Measurements from ENCODE around the gene FCER1G.

DNA sequence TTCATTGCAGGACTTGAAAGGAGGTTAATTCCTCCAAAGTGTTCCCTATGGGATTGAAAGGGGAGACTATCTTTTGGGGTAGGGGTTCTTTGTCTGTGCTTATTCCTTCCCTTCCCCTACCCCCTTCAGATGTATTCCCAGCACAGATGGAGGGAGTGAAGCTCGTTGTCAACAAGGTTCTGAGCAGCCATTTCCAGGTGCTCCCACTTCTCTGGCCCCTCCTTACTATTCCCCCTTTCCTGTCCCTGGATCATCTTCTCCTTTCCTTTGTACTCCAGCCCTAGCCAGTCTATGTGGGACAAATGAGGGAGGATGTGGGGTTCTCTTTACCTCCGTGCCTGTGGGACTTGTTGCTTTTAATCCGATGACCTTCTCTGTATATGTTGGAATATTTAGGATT, 11.7 kb downstream of the FCER1G start:
- TF ChIP-seq, protein P1, sequence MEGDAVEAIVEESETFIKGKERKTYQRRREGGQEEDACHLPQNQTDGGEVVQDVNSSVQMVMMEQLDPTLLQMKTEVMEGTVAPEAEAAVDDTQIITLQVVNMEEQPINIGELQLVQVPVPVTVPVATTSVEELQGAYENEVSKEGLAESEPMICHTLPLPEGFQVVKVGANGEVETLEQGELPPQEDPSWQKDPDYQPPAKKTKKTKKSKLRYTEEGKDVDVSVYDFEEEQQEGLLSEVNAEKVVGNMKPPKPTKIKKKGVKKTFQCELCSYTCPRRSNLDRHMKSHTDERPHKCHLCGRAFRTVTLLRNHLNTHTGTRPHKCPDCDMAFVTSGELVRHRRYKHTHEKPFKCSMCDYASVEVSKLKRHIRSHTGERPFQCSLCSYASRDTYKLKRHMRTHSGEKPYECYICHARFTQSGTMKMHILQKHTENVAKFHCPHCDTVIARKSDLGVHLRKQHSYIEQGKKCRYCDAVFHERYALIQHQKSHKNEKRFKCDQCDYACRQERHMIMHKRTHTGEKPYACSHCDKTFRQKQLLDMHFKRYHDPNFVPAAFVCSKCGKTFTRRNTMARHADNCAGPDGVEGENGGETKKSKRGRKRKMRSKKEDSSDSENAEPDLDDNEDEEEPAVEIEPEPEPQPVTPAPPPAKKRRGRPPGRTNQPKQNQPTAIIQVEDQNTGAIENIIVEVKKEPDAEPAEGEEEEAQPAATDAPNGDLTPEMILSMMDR (IDR thresholded peaks at IDR 0.05) = no peak
- TF ChIP-seq POLR2A (IDR thresholded peaks at IDR 0.05) = no peak

All from esophagus squamous epithelium (tissue), 4 donors.